Measurements from ENCODE around the gene PANX2.

DNA sequence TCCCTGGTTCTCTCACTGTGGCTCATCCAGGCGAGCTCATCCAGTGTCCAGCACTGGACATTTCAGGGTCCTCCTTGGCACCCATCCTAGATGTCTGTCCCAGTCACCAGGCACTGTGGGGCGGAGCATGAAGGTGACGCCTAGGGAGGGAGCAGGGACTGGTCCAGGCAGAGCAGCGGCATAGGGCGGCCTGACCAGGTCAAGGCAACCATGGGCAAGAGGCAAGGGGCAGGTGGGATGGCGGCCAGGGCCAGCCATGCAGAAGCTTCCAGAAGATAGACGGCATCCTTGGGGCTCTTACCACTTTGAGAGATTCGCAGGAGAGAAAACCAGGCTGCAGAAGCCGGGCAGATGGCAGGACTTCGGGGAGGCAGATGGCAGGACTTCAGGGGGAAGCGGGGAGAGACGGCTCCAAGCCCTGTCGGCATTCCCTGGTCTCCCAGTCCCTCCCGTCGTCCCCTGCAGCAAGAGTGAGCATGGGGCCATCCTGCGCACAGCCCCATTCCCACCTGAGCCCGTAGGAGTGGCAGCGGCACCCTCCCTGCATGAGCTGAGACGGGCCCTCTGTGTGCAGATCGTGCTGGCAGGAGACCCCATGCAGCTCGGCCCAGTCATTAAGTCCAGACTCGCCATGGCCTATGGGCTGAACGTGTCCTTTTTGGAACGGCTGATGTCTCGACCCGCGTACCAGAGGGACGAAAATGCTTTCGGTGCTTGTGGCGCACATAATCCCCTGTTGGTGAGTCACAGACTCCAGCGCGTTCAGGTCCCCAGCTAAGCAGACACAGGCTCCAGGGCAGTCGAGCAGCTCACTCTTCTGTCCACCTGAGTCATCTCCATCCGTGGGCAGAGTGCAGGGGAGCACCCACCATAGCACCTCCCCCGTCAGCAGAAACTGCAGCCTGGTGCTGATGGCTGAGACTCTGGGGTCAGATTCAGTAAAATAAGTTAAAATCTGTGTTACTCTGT, 20.1 kb upstream of the PANX2 start:
- TF ChIP-seq, protein P1, sequence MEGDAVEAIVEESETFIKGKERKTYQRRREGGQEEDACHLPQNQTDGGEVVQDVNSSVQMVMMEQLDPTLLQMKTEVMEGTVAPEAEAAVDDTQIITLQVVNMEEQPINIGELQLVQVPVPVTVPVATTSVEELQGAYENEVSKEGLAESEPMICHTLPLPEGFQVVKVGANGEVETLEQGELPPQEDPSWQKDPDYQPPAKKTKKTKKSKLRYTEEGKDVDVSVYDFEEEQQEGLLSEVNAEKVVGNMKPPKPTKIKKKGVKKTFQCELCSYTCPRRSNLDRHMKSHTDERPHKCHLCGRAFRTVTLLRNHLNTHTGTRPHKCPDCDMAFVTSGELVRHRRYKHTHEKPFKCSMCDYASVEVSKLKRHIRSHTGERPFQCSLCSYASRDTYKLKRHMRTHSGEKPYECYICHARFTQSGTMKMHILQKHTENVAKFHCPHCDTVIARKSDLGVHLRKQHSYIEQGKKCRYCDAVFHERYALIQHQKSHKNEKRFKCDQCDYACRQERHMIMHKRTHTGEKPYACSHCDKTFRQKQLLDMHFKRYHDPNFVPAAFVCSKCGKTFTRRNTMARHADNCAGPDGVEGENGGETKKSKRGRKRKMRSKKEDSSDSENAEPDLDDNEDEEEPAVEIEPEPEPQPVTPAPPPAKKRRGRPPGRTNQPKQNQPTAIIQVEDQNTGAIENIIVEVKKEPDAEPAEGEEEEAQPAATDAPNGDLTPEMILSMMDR (conservative IDR thresholded peaks at IDR 0.05): no peak
- no peak for TF ChIP-seq ZFX (IDR thresholded peaks at IDR 0.05)

All from C4-2B (cell line).